Measurements from ENCODE around the gene MROH7. TPM values are rescaled to one million over a fixed set of nuclear protein-coding genes. Genes with fewer than 3 reads are reported as not detected.

The MROH7 gene
- total RNA-seq, 1 experiment from 2014 or later: not detected

DNA sequence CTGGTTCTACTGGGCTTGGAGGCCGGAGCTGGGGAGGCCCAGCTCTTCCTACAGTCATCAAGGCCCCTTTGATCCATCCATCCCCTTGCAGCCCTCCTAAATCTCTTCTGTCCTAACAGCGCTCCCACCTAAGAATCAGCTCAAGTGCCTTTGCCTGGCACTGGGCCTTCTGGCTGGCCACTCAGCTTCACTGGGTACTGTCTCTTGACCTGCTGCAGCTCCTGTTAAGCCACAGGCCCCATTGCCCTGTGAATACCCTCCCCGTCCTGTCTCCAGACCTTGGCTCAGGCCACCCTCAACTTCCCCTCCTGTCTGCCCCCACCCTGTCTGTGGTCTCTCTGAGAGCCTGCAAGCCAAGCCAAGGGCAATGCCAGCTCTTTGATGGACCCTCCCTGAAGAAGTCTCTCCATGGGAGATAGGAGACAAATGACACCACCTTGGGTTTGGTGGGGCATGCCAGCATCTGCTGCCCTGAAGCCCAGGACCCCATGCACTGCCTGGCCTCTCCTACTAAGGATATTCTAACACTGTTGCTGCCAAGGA is 45.6 kb upstream of the MROH7 start:
- POLR2A ChIA-PET: interaction anchor here (0.6 to 1.1 kb wide), 2 partner anchors 8 to 57 kb away, joined by 3 to 4 read pairs; no protein-coding TSS in a partner anchor
- Mint-ChIP-seq H3K27ac (ENCODE audit: low read depth, unreplicated experiment) (no peak overlapping the region), H3K4me1 (ENCODE audit: insufficient read depth, unreplicated experiment) (no peaks in the 10 kb centered on the region), H3K9me3 (ENCODE audit: unreplicated experiment) (no peaks in the 10 kb centered on the region), H3K4me3 (ENCODE audit: unreplicated experiment) (no peak overlapping the region), H3K36me3 (ENCODE audit: insufficient read depth, unreplicated experiment) (peaks cover 7% of the 10 kb centered on the region), H3K27me3 (ENCODE audit: insufficient read depth, unreplicated experiment) (no peaks in the 10 kb centered on the region)
- no peak for TF ChIP-seq CTCF (IDR thresholded peaks at IDR 0.05; ENCODE audit: unreplicated experiment)
- no peak for DNase-seq (ENCODE audit: unreplicated experiment)
- intact Hi-C loops (cut with micrococcal nuclease): no loop called here
- BruUV-seq (replicated peaks): no TSS peak
- CTCF ChIA-PET: interaction anchor here (0.6 kb wide), 1 partner anchor 15 kb away, joined by 8 read pairs; no protein-coding TSS in a partner anchor

DNA sequence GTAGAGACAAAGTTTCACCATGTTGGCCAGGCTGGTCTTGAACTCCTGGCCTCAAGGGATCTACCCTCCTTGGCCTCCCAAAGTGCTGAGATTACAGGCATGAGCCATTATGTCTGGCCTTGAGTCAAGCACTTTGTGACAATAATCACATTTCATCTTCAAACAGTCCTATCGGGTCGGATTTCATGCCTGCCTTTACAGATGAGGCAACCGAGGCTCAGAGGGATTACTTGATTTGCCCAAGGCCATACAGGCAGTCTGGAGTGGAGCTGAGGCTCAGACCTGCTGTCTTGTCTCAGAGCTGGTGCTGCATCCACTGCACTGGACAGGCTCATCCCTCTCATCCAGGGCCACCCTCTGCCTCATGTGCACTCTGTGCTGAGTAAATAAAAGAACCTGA is 44.8 kb upstream of the MROH7 start:
- CTCF ChIA-PET: no interaction called here
- no peak for DNase-seq (ENCODE audit: unreplicated experiment)
- peaks cover 7% of the 10 kb centered on the region for H3K36me3 Mint-ChIP-seq (ENCODE audit: insufficient read depth, unreplicated experiment)
- H3K4me1 Mint-ChIP-seq (ENCODE audit: insufficient read depth, unreplicated experiment): no peaks in the 10 kb centered on the region
- no TSS peak for BruUV-seq (replicated peaks)
- no peak overlapping the region for H3K4me3 Mint-ChIP-seq (ENCODE audit: unreplicated experiment)
- POLR2A ChIA-PET: no interaction called here
- no peaks in the 10 kb centered on the region for H3K27me3 Mint-ChIP-seq (ENCODE audit: insufficient read depth, unreplicated experiment)
- no peak for TF ChIP-seq CTCF (IDR thresholded peaks at IDR 0.05; ENCODE audit: unreplicated experiment)
- no peaks in the 10 kb centered on the region for H3K9me3 Mint-ChIP-seq (ENCODE audit: unreplicated experiment)
- intact Hi-C loops (cut with micrococcal nuclease): no loop called here
- no peak overlapping the region for H3K27ac Mint-ChIP-seq (ENCODE audit: low read depth, unreplicated experiment)

GRCh38 chr1:54597455-54598030 is 44.0 kb upstream of the MROH7 start:
- peaks cover 10% of the 10 kb centered on the region for H3K36me3 Mint-ChIP-seq (ENCODE audit: insufficient read depth, unreplicated experiment)
- no peaks in the 10 kb centered on the region for H3K9me3 Mint-ChIP-seq (ENCODE audit: unreplicated experiment)
- no peaks in the 10 kb centered on the region for H3K4me1 Mint-ChIP-seq (ENCODE audit: insufficient read depth, unreplicated experiment)
- intact Hi-C loops (cut with micrococcal nuclease): no loop called here
- BruUV-seq (replicated peaks): no TSS peak
- no peaks in the 10 kb centered on the region for H3K27me3 Mint-ChIP-seq (ENCODE audit: insufficient read depth, unreplicated experiment)
- ChIA-PET POLR2A (no interaction called here), CTCF (no interaction called here)
- no peak overlapping the region for H3K27ac Mint-ChIP-seq (ENCODE audit: low read depth, unreplicated experiment)
- no peak for TF ChIP-seq CTCF (IDR thresholded peaks at IDR 0.05; ENCODE audit: unreplicated experiment)
- DNase-seq (ENCODE audit: unreplicated experiment): no peak
- H3K4me3 Mint-ChIP-seq (ENCODE audit: unreplicated experiment): no peak overlapping the region

- intact Hi-C loops (cut with micrococcal nuclease): no loop called here
- H3K4me1 Mint-ChIP-seq (ENCODE audit: insufficient read depth, unreplicated experiment): no peaks in the 10 kb centered on the region
- POLR2A ChIA-PET: no interaction called here
- CTCF ChIA-PET: no interaction called here
- no peak overlapping the region for H3K27ac Mint-ChIP-seq (ENCODE audit: low read depth, unreplicated experiment)
- no peak for DNase-seq (ENCODE audit: unreplicated experiment)
- H3K9me3 Mint-ChIP-seq (ENCODE audit: unreplicated experiment): no peaks in the 10 kb centered on the region
- no peak overlapping the region for H3K4me3 Mint-ChIP-seq (ENCODE audit: unreplicated experiment)
- no TSS peak for BruUV-seq (replicated peaks)
- no peak for TF ChIP-seq CTCF (IDR thresholded peaks at IDR 0.05; ENCODE audit: unreplicated experiment)
- no peaks in the 10 kb centered on the region for H3K27me3 Mint-ChIP-seq (ENCODE audit: insufficient read depth, unreplicated experiment)
- peaks cover 16% of the 10 kb centered on the region for H3K36me3 Mint-ChIP-seq (ENCODE audit: insufficient read depth, unreplicated experiment)
Measured at GRCh38 chr1:54599211-54599823, 42.3 kb upstream of the MROH7 start.
